HFFc6 (cell line): ENCODE results near the gene ZNF205. TPM values are rescaled to one million over a fixed set of nuclear protein-coding genes. Genes with fewer than 3 reads are reported as not detected.

Source experiments
- DNase-seq: peaks from one replicate; pipeline ENCODE4 v3.0.0-alpha.2; 2018
- H3K27ac Mint-ChIP-seq: 2 replicates; pipeline ENCODE4 v1.8.0; 2020; ENCODE audit warnings: mild to moderate bottlenecking, mixed read lengths
- H3K27me3 Mint-ChIP-seq: 2 replicates; pipeline ENCODE4 v1.8.0; 2021; ENCODE audit warnings: mild to moderate bottlenecking, moderate library complexity, mixed read lengths; ENCODE audit not compliant: insufficient read depth
- H3K36me3 Mint-ChIP-seq: 2 replicates; pipeline ENCODE4 v1.8.0; 2021; ENCODE audit warnings: low read depth, mixed read lengths
- H3K4me1 Mint-ChIP-seq: 2 replicates; pipeline ENCODE4 v1.8.0; 2020; ENCODE audit warnings: low read depth, mixed read lengths
- H3K4me3 Mint-ChIP-seq: 2 replicates; pipeline ENCODE4 v1.8.0; 2020; ENCODE audit warnings: mild to moderate bottlenecking, moderate library complexity, mixed read lengths
- H3K9me3 Mint-ChIP-seq: 2 replicates; pipeline ENCODE4 v1.8.0; 2020; ENCODE audit warnings: mild to moderate bottlenecking, mixed read lengths
- total RNA-seq, 6 experiments: library from RNA; stranded (reverse); fragmentation: NEBNext Ultra II Directional; extraction: Animal tissue kit (Norgen Biotek cat#: 25700); gene quantifications; 2 replicates in 1 of 6; 3 replicates in 5 of 6; pipeline ENCODE4 v1.2.3, GENCODE V29; 2021
- TF ChIP-seq, protein P1 (sequence below): fragments of 200-600 bp; sonication (generic); IDR thresholded peaks from 2 replicates; pipeline ENCODE4 v1.5.0; 2021; ENCODE audit warnings: antibody characterized with exemption, mild to moderate bottlenecking

The ZNF205 gene
- total RNA-seq, 6 experiments from 2014 or later: 7.6 to 10.2 (median 9.5) TPM

- H3K27me3 Mint-ChIP-seq: peaks cover 12% of the 10 kb centered on the region
- peak overlapping the region; percentile 85 for H3K27ac Mint-ChIP-seq
- TF ChIP-seq, protein P1, sequence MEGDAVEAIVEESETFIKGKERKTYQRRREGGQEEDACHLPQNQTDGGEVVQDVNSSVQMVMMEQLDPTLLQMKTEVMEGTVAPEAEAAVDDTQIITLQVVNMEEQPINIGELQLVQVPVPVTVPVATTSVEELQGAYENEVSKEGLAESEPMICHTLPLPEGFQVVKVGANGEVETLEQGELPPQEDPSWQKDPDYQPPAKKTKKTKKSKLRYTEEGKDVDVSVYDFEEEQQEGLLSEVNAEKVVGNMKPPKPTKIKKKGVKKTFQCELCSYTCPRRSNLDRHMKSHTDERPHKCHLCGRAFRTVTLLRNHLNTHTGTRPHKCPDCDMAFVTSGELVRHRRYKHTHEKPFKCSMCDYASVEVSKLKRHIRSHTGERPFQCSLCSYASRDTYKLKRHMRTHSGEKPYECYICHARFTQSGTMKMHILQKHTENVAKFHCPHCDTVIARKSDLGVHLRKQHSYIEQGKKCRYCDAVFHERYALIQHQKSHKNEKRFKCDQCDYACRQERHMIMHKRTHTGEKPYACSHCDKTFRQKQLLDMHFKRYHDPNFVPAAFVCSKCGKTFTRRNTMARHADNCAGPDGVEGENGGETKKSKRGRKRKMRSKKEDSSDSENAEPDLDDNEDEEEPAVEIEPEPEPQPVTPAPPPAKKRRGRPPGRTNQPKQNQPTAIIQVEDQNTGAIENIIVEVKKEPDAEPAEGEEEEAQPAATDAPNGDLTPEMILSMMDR: peak; percentile 63
- no peak for DNase-seq
- peaks cover 19% of the 10 kb centered on the region for H3K4me1 Mint-ChIP-seq
- H3K9me3 Mint-ChIP-seq: 0 out of 2 replicates have a peak, but pooled peaks cover 3% of the 10 kb centered on the region
- H3K4me3 Mint-ChIP-seq: peak overlapping the region; percentile 90
- H3K36me3 Mint-ChIP-seq: no peaks in the 10 kb centered on the region
These were observed 37.4 kb downstream of the ZNF205 start for GRCh38 chr16:3149630-3150345.

- Mint-ChIP-seq H3K9me3 (0 out of 2 replicates have a peak, but pooled peaks cover 3% of the 10 kb centered on the region), H3K27me3 (peaks cover 12% of the 10 kb centered on the region), H3K36me3 (no peaks in the 10 kb centered on the region), H3K27ac (peak overlapping the region; percentile 86), H3K4me3 (peak overlapping the region; percentile 90), H3K4me1 (peaks cover 19% of the 10 kb centered on the region)
- TF ChIP-seq, protein P1: no peak
- peak; percentile 97 for DNase-seq
These were observed 38.2 kb downstream of the ZNF205 start for GRCh38 chr16:3150346-3151218.

GRCh38 chr16:3152027-3152276 lies 39.6 kb downstream of the ZNF205 start:
- peak overlapping the region; percentile 90 for H3K27ac Mint-ChIP-seq
- no peaks in the 10 kb centered on the region for H3K36me3 Mint-ChIP-seq

DNA sequence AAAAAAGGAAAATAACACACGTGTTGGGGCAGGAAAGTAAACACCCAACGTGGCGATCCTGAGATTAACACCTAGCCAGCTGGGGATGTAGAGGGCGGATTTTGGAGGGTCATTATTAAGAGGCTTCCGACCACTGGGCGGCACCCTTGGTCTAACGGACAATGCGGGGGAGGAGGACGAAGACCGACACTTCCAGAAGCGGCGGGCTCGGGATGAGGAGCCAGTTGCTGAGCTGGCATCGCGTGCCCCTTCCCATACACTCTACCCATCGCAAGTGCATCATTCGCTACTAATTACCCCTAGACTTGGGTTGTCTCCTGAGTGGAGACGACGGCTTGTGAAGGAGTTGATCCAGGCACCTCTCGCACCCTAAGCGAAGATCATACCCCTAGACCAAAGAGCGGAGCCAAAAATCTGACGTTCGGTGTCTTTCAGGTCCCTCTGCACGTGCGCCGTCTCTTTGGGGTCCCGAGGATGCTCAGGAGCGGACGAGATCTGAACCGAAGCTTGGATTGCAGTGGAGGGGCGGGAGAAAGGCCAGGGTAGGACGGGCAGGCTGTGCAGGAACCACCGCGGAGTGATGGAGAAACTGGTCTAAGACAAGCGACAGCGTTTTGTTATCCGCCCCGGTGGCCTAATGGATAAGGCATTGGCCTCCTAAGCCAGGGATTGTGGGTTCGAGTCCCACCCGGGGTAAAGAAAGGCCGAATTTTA lies 40.0 kb downstream of the ZNF205 start:
- Mint-ChIP-seq H3K27me3 (peaks cover 19% of the 10 kb centered on the region), H3K4me1 (peaks cover 19% of the 10 kb centered on the region), H3K36me3 (no peaks in the 10 kb centered on the region), H3K27ac (peak overlapping the region; percentile 90), H3K9me3 (0 out of 2 replicates have a peak, but pooled peaks cover 3% of the 10 kb centered on the region), H3K4me3 (peak overlapping the region; percentile 91)
- TF ChIP-seq, protein P1: peak; percentile 73
- peak; percentile 90 for DNase-seq

More at GRCh38 chr16:3152027-3152276, 39.6 kb downstream of the ZNF205 start:
- TF ChIP-seq, protein P1: no peak
- Mint-ChIP-seq H3K4me1 (peaks cover 19% of the 10 kb centered on the region), H3K9me3 (0 out of 2 replicates have a peak, but pooled peaks cover 3% of the 10 kb centered on the region), H3K27me3 (peaks cover 16% of the 10 kb centered on the region), H3K4me3 (peak overlapping the region; percentile 91)
- no peak for DNase-seq

DNA sequence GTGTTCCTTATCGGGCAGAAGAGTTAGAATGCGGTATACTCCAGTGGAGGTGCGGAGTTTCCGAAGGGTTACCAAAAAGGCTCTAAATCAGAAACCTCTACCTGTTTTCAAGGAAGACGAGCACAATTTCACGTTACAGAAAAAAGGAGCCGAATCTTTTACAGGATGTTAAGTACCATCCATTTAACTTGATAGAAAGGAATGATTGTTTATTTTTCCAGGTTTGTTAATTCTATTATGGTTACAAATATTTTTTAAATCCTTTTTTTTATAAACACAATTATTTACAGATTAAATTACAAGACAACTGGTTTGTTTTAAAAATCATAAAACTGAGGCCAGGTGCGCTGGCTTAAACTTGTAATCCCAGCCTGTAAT lies 40.6 kb downstream of the ZNF205 start:
- Mint-ChIP-seq H3K4me1 (peaks cover 24% of the 10 kb centered on the region), H3K27me3 (peaks cover 19% of the 10 kb centered on the region), H3K9me3 (0 out of 2 replicates have a peak, but pooled peaks cover 3% of the 10 kb centered on the region), H3K4me3 (peak overlapping the region; percentile 91; the same call in 1 of the 2 replicates), H3K27ac (peak overlapping the region; percentile 90), H3K36me3 (no peaks in the 10 kb centered on the region)
- TF ChIP-seq, protein P1: no peak
- DNase-seq: no peak
